Keratinocyte (primary cell): ENCODE results near the gene SEMA3A.

Experiments used
- EZH2 ChIP-seq: IDR thresholded peaks from one replicate; pipeline ENCODE4 v1.6.1; 2012; ENCODE audit warnings: inconsistent platforms, mild to moderate bottlenecking, low read length, moderate library complexity
- TF ChIP-seq, protein P1 (sequence below), 3 experiments: IDR thresholded peaks in 1 of 3; conservative IDR thresholded peaks in 1 of 3; optimal IDR thresholded peaks in 1 of 3; 2 replicates in 2 of 3; 3 replicates in 1 of 3; pipeline versions ENCODE3 to v1.5.1; 2011; ENCODE audit warnings: low read length in 3 of 3, mild to moderate bottlenecking in 3 of 3, moderate library complexity in 2 of 3, control low read depth in 1 of 3, inconsistent platforms in 1 of 3; ENCODE audit not compliant: insufficient read depth in 2 of 3; ENCODE audit errors: extremely low read depth in 1 of 3

GRCh38 chr7:84013616-84014240 lies 180.9 kb downstream of the SEMA3A start:
- no peak for TF ChIP-seq EZH2
- TF ChIP-seq, protein P1, sequence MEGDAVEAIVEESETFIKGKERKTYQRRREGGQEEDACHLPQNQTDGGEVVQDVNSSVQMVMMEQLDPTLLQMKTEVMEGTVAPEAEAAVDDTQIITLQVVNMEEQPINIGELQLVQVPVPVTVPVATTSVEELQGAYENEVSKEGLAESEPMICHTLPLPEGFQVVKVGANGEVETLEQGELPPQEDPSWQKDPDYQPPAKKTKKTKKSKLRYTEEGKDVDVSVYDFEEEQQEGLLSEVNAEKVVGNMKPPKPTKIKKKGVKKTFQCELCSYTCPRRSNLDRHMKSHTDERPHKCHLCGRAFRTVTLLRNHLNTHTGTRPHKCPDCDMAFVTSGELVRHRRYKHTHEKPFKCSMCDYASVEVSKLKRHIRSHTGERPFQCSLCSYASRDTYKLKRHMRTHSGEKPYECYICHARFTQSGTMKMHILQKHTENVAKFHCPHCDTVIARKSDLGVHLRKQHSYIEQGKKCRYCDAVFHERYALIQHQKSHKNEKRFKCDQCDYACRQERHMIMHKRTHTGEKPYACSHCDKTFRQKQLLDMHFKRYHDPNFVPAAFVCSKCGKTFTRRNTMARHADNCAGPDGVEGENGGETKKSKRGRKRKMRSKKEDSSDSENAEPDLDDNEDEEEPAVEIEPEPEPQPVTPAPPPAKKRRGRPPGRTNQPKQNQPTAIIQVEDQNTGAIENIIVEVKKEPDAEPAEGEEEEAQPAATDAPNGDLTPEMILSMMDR (optimal IDR thresholded peaks at IDR 0.05 in 1 of 3, IDR thresholded peaks at IDR 0.05 in 1 of 3, conservative IDR thresholded peaks at IDR 0.05 in 1 of 3; ENCODE audit: extremely low read depth in 1 of 3, insufficient read depth in 2 of 3, low read length in 3 of 3) = no peak
